GM18870 (cell line): ENCODE measurements around the gene COL23A1.

Experiments used
- ATAC-seq: cut with Tn5 transposase; IDR thresholded peaks from one replicate; pipeline ENCODE4 v1.9.1; 2021; ENCODE audit warnings: moderate library complexity; ENCODE audit not compliant: unreplicated experiment

The COL23A1 gene

DNA sequence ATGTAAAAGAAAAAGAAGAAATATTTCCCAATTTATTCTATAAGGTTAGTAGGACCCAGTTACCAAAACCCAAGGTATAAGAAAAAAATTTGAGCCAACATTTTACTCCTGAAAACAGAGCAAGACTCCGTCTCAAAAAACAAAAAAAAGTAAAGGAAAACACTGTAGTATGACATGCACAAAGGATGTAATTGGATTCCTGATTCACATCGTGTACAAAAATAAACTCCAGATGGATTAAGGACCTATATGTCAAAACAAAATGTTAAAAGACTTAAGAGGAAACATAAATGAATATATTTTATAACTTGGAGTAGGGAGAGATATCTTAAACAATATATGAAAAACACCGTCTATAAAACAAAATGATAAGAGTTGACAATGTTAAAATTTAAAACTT lies 371.4 kb downstream of the COL23A1 start:
- ATAC-seq, result no peak

DNA sequence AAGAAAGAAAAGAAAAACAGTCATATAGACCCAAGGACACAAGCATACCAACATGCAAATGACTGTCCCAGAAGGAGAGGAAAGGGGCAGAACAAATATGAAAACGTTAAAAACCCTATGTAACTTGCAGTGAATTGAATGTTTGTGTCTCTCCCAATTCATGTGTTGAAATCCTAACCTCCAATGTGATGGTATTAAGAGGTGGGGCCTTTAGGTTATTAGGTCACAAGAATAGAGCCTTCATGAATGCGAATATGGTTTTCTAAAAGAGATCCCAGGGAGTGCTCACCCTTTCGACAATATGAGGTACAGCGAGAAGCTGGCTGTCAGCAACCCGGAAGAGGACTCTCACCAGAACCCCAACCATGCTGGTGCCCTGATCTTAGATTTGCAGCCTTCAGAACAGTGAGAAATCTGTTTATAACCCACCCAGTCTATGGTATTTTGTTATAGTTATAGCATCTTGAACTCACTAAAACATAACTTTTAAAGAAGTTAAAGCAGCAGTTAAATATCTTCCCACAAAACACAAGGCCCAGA lies 371.9 kb downstream of the COL23A1 start:
- no peak for ATAC-seq

DNA sequence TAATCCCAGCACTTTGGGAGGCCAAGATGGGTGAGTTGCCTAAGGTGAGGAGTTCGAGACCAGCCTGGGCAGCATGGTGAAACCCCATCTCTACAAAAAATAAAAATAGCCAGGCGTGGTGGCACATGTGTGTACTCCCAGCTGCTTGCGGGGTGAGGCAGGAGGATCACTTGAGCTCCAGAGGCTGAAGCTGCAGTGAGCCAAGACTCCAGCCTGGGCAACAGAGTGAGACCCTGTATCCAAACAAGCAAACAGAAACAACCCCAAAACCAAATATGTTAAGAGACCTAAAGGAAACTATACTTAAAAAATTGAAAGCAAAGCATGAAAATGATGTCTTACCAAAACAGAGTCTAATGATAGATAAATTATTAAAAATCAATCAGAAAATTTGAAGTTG lies 373.4 kb downstream of the COL23A1 start:
- no peak for ATAC-seq

DNA sequence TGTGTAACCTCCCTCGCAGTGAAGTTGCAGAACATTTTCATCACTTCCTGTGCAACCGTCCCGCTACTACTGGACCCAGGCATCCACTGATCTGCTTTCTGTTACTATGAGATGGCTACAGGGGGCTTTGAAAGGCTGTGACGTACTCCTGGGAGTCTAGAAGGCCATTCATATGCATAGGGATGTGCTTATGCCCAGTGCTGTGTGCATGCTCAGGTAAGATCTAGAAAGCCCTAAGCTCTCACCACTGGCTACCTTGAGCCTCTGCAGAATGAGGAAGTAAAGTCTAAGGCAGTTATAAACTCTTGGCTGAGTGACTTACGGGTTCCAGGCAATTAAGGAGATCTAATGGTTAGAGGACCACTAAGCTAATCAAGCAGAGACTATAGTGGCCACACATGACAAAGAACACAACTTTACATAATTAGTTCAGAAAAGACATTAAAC lies 374.1 kb downstream of the COL23A1 start:
- no peak for ATAC-seq

DNA sequence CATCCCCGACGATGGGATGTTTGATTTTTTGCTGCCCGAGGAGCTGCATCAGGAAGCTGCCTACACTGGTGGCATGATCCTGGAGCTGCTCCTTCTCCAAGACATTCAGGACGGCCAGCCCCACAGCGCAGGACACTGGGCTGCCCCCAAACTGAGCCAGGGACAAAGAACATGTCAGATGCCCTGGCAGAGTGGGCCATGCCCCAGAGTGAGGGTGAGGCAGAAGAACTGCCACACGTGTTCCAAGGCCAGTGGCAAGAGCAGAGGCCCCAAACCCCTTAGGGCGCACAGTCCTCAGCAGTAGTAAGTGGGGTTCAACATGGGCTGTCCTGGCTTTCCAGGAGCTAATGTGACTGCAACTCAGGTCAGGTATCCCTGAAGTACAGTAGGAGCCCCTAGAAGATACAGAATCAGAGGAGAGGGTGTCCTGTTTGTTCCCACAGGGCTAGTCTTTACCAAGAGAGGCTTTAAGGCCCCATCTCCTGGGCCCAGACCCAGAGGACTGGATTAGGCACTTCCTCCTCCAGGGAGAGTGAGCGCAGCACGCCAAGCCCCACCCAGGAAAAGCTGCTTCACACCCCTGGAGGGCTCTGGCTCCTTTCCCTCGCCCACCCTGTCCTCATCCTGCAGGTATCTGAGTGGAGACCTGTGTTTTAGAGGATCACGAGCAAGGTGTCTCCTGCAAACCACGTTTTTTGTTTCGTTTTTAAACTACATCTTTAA lies 374.8 kb downstream of the COL23A1 start:
- ATAC-seq, result no peak

DNA sequence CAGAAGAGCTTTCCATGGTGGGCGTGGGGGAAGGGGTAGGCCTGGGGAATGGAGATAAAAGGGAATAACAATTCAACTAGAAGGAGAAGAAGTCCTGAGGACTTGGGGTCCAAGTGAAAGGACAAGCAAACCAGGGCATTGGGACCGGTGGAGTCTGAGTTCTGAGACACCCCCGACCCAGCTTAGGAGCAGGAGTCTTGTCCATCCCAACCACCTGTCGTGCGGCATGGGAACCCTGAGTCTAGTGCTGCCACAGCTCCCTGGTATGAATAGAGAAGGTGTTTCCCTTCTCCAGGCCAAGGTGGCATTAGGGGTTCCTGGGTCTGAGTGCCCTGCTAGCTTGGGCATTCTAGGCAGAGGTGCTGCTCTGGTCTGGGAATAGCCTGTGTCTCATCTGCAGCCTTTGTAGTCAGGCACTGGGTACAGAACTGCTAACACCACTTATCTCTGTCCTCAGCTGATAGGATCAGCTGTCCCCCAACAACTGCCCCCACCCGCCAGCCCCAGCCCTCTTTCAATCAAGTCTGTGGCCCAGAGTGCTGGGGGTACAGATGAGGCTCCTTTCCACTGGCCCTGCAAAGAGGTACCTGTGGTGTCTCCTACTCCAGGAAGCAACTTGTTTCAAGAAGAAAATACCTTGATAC lies 375.9 kb downstream of the COL23A1 start:
- ATAC-seq, result no peak

DNA sequence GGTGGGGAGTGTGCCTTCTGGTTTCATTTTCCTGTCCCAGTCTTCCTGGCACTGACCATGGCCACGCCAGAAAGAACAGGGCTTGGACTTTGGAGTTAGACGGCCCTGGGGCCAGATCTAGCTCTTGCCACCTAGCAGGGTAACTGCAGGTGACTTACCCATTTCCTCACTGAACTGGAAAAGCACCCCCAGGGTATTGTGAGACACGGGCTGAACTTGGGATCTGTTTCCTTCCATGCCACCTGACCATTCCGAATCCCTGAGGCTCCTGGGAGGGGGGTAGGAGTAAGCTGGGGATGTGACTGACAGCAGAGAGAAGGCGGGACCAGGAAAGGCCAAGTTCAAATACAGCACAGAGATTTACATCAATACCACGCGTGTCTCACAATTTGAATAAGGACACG lies 376.4 kb downstream of the COL23A1 start:
- ATAC-seq, result no peak

DNA sequence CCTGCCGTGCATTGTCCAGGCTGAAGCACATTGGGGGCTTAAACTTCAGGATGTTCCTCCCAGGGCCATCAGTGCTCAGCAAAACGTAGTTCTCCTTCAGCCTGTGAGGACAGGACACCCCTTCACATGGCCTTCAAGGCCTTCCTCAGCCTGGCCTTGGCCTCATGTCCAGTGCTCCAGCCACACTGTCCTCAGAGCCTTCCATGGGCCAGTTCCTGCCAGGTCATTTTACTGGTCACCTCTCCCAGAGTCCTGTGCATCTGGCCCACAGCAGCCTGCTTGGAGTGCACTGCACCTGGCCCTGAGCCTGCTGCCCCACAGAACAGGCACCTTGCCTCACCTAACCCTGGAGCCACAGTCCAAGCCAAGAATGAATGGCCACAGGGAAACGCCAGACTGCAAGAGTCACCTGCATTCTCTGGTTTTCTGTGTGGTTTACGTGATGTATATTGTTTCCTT lies 377.2 kb downstream of the COL23A1 start:
- ATAC-seq, result no peak

DNA sequence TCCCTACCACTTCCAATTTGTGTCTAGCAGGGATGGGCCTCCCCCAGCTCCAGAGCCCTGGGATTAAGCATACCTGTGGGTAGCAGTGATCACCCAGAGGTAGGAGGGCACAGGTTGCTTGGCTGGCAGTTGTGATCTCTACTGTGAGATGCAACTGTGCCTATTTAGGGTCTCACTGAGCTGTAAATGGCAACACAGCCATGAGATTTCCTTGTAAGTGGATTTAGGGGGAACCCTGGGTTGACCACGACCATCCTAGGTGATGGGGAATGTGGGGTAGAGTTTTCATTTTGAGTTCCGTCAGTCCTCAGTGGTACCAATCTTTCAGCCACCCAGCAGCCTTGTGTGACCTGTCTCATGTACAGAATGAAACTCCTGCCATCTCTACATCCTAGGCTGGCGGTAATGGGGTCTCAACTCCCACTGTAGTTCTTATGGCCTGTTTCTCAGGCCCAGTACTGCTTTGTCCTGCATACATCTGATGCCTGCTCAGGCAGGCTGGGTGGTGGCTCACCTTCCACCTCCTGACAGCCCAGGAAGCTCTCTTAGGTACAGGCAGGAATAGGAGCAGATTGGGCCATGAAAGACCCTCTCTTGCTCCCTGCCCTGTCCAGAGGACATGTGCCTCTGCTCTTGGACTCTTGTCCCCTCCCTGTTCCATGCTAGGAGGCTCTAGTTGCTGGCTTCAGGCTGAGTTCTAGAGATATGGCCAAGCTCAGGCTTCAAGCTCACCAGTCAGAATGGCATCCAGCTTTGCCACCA lies 377.8 kb downstream of the COL23A1 start:
- ATAC-seq, result no peak

DNA sequence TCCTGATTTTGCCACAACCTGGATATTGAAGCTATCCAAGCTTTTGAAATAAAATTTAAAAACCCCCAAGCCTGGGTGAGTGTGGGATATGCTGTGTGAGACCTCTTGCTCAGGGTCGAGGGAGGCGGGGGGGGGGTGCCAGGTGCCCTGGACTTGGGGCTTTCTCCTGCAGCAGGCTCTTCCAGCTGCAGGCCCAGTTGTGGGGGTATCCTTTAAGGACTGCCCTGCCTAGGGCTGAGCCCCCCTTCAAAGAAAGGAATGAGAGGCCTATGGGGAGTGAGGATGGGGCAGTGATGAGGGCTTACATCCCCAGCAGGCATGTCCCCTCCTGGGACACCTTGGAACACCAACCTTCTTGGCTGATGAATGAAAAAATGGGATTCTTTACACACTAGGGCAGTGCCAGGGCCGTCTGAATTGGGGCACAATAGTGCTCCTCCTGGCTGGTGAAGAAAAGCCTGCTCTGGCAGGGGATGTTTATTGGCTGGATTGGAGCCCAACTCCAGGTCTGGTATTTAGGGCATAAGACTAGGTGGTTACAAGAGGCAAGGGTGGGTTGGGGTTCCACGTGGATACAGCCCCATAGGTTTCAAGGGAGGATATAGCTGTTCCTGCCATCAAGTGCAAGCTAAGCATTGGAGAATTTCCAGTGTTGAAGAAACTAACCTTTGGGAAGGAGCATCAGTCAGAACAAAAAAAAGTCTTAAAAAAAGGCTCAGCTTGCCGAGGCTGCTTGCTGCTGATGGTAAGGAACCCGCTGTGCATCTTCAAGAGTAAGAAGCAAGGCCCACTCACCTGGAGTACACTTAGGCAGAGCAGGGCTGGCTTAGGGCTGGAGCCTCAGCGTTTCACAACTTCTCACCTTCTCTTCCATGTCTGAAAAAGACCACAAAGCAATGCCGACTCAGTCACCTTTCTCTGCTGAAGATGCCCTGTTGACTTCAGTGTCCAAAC lies 378.8 kb downstream of the COL23A1 start:
- no peak for ATAC-seq

DNA sequence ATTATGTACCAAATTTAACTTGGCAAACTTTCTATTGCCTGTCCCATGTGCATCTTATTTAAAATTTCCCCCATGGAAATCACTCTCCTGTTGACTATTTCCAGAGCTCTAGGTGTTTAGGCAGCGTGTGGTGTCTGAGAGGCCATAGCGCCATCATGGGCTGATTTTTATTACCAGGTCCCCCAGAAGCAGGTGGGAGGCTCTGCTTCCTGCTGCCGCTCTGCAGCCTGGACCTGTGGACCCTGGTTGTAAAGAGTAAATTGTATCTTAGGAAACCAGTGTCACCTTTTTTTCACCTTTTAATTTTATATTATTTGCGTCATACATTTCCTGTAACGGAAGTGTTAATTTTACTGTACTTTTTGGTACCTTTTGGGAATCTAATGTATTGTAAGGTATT lies 379.5 kb downstream of the COL23A1 start:
- ATAC-seq, result no peak

DNA sequence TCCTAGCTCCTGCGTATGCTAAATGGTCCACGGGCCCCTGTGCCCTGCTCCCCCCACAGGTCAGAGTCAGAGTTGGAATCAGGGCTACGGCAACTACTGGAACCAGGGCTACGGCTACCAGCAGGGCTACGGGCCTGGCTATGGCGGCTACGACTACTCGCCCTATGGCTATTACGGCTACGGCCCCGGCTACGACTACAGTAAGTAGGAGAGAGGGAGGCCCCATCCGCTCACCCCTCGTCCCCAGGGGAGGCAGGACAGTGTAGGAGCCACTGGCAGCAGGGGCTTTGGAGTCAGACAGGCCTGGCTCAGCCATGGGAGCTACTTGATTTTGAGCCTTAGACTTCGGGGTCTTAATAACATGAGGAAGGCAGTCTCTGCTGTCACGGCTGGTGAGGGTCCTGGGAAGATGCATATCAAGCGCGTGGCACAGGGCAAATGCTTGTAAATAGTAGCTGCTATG lies 380.1 kb downstream of the COL23A1 start:
- no peak for ATAC-seq

DNA sequence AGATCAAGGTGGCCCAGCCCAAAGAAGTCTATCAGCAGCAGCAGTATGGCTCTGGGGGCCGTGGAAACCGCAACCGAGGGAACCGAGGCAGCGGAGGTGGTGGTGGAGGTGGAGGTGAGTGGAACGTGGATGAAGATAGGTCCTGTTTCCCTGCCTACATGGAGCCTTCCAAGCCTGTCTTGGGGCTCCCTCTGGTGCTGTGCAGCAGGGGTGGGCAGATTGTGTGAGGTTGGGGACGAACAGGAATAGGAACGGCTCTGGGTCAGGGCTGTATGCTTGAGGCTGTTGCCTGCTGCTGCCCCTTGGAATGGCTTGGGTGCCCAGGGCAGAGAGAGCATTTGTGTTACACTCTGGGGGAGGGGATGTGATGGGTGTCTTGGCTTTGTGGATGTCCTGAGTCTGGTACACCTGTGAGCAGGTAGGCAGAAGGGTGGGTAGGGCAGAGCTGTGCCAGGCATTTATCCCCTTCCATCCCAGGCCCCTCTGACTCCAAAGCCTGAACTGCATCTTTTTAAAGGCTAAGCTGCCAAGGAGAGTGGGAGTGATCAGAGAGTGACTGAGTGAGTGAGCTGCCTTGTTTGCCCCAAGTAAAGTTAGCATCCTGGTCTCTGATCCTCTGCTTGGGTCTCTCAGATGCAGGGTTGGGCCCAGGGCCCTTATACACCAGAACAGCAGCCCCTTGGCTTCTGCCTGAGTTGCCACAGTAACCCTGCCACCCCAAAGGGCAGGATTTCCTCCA lies 380.7 kb downstream of the COL23A1 start:
- no peak for ATAC-seq

DNA sequence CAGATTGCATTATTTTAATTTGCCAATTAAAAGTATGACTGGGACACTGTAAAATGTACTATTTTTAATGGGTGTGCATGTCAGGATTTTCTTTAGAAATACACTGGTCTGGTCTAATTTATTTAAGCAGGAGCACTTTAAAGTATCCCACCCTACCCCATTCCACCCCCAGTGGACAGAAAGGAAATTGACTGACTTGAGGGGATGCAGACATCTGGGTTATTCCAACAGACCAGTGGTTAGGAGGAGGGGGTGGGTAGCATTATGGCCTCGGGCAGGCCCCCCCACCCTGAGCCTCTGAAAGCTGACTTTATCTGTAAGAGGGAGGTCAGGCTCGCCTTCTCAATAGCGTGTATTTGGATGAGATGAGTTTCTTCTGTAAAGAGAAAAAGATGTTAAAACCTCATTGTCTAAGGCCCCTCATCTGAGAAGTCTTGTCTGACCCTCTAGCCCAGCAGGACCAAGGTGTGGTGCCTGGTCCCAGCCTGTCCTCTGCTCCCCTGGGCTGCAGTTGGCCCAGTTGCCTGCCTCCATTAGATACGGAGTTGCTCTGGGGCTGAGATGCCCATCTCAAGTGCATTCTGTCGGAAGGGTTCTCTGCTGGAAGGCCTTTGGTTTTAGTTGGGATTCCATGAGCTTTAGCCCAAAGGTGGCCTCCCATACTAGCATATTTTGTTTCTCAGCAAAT lies 381.5 kb downstream of the COL23A1 start:
- ATAC-seq, result no peak

DNA sequence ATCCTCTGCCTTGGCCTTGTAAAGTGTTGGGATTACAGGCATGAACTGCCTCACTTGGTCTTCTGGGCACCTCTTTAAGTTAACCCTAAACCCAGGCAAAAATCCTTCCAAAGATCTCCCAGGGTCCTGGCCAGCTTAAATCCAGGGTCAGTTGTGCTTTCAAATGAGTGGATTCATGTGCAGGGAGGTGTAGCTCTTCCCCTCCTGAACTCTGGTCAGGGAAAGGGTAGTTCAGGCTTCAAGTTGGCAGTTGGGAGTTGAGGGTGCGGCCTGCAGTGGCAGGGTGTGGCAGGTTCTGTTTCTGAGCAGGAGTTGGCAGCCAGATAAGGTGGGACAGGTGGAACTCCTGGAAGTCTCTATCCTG lies 382.3 kb downstream of the COL23A1 start:
- ATAC-seq, result no peak

DNA sequence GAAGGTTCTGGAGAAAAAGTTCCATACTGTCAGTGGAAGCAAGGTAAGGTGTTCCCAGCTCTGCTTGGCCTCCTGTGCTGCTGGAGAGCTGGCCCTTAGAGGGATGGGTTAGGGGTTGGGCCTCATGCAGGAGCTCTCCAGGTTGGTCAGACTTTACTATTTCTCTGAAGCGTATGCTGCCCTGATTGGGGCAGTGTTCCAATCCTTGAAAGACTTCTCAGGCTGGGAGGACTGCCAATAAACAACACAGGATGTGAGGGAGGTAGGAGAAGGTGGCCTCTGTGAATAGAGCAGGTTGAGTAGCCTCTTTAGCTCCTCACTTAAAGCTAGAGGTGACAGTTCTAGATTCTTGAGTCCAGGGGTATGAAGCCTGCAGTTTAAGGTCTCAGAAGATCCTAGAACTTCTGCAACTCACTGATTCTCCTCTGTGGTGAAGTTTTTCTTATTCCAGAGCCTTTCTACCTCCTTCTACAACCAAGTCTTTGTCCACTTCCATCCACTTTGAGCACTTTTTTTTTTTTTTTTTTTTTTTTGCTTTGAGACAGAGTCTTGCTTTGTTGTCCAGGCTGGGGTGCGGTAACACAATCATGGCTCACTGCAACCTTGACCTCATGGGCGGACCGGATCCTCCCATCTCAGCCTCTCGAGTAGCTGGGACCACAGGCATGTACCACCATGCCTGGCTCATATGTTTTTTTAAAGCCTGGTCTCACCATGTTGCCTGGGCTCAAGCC lies 382.8 kb downstream of the COL23A1 start:
- no peak for ATAC-seq

DNA sequence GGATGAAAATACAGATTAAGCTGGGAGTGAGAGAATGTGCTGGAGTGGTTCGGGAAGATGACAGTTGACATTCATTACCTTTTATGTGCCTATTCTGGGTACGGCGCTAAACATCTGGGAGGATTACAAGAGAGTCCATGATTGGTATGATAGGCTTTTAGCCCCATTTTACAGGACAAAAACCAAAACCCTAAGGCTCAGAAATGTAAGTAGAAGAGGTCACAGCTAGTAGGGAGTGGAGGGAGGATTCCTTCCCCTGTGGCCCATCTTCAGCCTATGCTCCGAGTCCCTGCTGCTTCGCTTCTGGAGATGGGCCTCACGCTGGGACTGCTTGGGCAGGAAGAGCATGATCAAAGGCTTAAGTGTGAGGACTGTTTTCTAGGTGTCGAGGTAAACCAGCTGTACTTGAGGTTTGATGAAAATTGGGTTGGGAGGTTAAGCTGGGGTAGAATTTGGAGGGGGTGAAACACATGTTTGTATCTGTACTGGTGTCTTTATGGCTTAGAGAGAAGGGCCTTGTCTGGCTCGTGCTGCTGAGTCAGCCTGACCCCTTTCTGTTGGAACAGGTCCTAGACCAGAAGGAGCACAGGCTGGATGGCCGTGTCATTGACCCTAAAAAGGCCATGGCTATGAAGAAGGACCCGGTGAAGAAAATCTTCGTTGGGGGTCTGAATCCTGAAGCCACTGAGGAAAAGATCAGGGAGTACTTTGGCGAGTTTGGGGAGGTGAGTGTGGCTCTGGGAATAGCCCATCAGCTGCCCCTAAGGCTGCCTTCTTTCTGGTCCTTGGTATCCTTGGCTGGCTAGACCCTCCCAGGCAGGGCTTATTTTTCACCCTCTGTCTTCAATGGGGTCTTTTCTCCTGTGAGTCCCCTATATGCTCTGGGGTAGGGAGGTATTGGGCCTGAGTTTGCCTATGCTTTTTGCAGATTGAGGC lies 383.8 kb downstream of the COL23A1 start:
- no peak for ATAC-seq

DNA sequence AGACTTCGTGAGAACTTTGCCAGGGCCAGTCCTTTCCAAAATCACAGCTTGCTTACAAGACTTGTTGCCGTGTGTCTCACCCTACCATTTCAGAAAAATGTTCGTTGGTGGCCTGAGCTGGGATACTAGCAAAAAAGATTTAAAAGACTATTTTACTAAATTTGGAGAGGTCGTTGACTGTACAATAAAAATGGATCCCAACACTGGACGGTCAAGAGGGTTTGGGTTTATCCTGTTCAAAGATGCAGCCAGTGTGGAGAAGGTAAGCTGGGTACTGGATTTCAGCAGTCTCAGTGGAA lies 384.5 kb downstream of the COL23A1 start:
- no peak for ATAC-seq
